Retinal pigment epithelial cell (primary cell): ENCODE data around the gene ZP1.

ENCODE experiments used
- DNase-seq: peaks from one replicate; pipeline ENCODE4 v3.0.0-alpha.2; 2010; ENCODE audit warnings: low read depth
- H3K4me3 ChIP-seq: 2 replicates; pipeline ENCODE4 v1.5.1; 2011; ENCODE audit warnings: mild to moderate bottlenecking, low read length, control low read depth, moderate library complexity
- TF ChIP-seq, protein P1 (sequence below): conservative IDR thresholded peaks from 2 replicates; pipeline ENCODE4 v1.5.1; 2011; ENCODE audit warnings: low read depth, low read length, control low read depth, inconsistent platforms

The ZP1 gene

DNA sequence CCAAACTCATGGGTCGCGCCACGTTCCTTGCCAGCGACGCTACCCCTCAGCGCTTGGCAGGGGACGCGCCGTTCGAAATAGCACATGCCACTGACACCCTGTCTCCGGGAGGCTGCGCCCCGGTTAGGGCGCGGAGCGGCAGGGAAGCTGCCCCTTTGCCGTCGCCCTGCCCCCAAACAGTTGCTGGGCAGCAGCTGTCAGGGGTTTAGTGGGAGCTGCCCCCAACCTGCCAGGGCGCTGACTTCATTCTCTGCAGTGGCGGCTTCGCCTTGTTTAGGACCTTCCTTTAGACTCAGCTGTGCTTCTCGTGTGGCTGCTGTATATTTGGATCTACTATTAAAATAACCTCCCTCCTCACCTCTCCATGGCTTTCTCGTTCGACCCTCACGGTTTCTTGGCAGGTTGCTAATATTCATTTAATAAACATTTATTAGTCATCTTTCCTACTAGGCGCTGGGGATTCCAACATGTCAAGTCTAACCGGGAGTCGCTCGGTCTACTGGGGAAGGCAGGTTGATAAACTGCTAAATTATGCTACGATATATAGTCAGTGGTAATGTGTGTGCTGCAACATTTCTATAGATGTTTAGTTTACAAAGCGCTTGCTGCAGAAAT is 47.4 kb downstream of the ZP1 start:
- TF ChIP-seq, protein P1, sequence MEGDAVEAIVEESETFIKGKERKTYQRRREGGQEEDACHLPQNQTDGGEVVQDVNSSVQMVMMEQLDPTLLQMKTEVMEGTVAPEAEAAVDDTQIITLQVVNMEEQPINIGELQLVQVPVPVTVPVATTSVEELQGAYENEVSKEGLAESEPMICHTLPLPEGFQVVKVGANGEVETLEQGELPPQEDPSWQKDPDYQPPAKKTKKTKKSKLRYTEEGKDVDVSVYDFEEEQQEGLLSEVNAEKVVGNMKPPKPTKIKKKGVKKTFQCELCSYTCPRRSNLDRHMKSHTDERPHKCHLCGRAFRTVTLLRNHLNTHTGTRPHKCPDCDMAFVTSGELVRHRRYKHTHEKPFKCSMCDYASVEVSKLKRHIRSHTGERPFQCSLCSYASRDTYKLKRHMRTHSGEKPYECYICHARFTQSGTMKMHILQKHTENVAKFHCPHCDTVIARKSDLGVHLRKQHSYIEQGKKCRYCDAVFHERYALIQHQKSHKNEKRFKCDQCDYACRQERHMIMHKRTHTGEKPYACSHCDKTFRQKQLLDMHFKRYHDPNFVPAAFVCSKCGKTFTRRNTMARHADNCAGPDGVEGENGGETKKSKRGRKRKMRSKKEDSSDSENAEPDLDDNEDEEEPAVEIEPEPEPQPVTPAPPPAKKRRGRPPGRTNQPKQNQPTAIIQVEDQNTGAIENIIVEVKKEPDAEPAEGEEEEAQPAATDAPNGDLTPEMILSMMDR: no peak
- H3K4me3 ChIP-seq: peak overlapping the region; percentile 81
- DNase-seq: no peak

DNA sequence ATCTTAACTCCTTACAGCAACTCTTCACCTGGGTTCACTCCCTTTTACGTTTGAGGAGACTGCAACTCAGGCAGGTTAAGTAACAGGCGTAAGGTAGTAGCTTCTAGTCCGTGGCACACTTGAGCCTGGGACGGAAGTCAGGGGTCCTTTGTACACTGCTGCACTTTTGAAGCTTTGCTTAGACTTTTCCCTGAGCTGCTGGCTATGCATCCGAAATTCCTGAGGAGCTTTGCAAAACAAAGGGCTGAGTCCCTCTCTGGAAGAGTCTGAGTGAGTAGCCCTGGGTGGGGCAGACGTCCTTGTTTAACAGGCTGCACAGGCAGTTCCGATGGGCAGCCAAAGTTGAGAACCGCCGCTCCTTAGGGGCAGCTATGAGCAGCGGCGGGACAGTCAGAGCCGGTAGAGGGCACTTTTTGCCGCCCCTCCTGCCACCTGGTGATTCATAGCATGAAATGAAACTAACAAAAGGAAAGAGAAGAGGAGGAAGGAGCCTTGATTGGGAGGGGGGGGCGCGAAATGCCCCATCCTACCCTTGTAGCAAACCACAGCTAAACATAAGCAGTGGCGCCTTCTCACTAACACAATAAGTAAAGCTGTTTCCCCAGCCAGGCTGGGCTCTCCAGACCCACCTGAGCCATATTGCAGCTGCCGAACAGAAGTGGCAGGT is 48.0 kb downstream of the ZP1 start:
- peak; percentile 75 for DNase-seq
- TF ChIP-seq, protein P1: peak; percentile 39
- H3K4me3 ChIP-seq: peak overlapping the region; percentile 81

DNA sequence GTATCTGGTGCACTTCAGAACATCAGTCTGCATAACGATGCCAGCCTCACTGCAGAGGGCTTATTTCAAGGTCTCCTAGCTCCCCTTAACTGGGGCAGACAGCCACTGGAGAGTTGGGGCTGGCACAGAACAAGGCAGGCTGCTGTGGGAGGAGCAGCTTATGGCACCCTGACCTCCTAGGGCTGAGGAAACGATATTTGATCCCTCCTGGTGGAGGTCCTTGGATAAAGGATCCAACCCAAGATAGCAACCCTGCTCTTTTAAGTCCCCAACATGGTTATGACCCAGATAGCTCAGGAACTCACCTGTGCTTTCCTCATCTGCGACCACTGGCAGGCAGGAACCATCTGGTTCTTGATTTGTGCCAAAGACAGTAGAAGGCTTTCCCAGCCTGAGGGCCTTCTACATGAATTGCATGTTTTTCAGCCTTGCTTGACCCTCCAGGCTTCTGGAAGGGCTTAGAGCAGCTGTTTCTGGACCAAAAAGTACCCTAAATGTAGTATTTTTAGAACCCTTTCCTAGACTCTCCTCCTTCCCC is 49.4 kb downstream of the ZP1 start:
- no peak overlapping the region for H3K4me3 ChIP-seq
- TF ChIP-seq, protein P1: no peak
- DNase-seq: no peak

DNA sequence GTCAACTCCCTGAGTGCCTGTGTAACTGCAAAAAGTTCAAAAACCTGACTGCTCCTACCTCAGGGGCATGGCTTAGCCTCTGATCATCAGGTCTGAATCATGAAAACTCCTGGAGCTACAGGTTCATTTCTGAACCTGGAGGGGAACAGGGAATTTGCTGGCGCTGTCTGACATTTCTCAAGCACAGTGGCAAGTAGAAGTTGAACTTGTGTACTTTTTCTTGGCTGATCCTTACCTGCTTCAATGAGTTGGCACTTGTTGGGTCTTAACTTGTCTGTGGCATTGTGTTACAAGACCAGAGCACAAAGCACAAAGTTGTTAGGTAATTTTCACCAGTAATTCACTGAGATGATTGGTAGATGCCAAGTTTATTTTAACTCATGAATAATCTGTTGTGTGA is 49.9 kb downstream of the ZP1 start:
- no peak for DNase-seq
- H3K4me3 ChIP-seq: no peak overlapping the region
- TF ChIP-seq, protein P1: no peak

DNA sequence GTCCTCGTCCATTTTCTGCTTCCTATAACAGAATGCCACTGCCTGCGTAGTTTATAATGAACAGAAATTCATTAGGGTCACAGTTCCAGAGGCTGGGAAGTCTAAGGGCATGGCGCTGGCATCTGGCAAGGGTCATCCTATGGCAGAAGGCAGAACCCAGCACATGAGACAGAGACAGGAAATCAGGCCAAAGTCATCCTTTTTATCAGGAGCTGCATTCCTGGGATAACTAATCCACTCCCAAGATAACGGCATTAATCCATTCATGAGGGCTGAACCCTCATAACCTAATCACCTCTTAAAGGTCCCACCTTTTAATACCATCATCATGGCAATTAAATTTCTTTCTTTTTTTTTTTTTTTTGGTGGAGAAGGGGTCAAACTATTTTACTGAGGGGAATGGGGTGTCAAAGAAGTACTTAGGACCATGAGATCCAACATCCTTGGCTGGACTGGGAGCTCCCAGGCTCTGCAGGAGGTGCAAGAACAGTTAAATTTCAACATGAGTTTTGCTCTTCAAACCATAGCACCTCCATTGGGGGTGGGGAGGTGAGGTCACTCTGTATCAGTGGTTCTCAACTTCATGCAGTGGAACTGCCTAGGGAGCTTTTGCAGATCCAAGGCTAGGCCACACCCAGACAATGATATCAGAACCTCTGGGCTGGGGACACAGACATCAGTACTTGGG is 51.1 kb downstream of the ZP1 start:
- DNase-seq: no peak
- TF ChIP-seq, protein P1: no peak
- no peak overlapping the region for H3K4me3 ChIP-seq

DNA sequence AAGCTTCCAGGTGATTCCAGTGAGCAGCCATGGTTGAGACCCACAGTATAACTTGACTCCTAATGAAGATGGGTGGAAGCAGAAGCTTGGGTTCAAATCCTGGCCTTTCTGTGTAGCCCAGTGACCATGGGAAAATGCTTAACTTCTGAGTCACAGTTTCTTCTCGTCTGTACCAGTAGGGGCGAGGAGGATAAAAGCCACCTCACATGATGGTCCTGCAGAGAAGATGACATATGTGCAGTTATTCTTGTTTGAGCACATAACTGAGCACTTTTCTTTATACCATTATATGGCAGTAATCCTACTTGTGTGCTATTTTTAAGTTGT is 51.6 kb downstream of the ZP1 start:
- peak; percentile 93 for DNase-seq
- TF ChIP-seq, protein P1: no peak
- no peak overlapping the region for H3K4me3 ChIP-seq

DNA sequence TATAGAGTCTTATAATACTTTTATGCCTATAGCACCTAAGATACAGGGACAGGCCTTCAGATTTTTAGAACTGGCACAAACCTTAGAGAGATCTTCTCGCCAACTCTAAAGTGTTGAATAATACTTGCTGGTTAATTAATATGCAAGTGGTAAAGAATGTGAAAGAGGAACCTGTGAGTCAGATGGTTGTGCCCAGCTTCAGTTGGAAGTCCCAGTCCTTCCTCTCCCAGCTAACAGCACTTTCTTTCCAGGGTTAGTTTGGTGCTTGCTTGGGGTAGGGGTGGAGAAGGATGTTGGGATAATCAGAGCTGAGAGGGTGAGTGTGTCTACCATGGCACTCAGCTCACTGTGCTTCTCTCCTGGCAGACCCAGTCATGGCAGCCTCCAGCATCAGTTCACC is 52.0 kb downstream of the ZP1 start:
- TF ChIP-seq, protein P1: no peak
- H3K4me3 ChIP-seq: no peak overlapping the region
- no peak for DNase-seq
